NCI-H1417 (cell line): ENCODE results near the gene LPAR5.

Experiments used
- DNase-seq, 3 experiments: peaks; one replicate each; lab custom pipeline; 2025; lab: John Stamatoyannopoulos, UW

Gene LPAR5

GRCh38 chr12:6635856-6636531, at the start of gene LPAR5:
LPAR5 (minus strand) TSS chr12:6635959; CDS start chr12:6621248, 14,711 bp downstream.
- DNase-seq: no peak

- peak; percentile 6 to 68 (median 23) for DNase-seq
Measured at GRCh38 chr12:6684609-6685008, 48.9 kb upstream of the LPAR5 start.

GRCh38 chr12:6676962-6677361, 41.2 kb upstream of the LPAR5 start:
- no peak for DNase-seq

GRCh38 chr12:6672143-6672542, 36.4 kb upstream of the LPAR5 start:
- DNase-seq: no peak

- peak in 2 of 3 experiments; percentile 5 to 25 for DNase-seq
Measured at GRCh38 chr12:6667559-6668210, 31.9 kb upstream of the LPAR5 start.

- DNase-seq: no peak
Measured at GRCh38 chr12:6666211-6666610, 30.5 kb upstream of the LPAR5 start.

GRCh38 chr12:6664902-6665301, 29.1 kb upstream of the LPAR5 start:
- no peak for DNase-seq

- peak; percentile 99 to 100 (median 99) for DNase-seq
Measured at GRCh38 chr12:6662906-6663742, 27.4 kb upstream of the LPAR5 start, which contains the start of gene ING4. ING4 (minus strand) TSS chr12:6663119; CDS start chr12:6663101, 18 bp downstream.

- DNase-seq: no peak
Measured at GRCh38 chr12:6662602-6662905, 26.8 kb upstream of the LPAR5 start.

- no peak for DNase-seq
Measured at GRCh38 chr12:6653987-6654386, 18.2 kb upstream of the LPAR5 start.

- no peak for DNase-seq
Measured at GRCh38 chr12:6653342-6653741, 17.6 kb upstream of the LPAR5 start.

- no peak for DNase-seq
Measured at GRCh38 chr12:6652391-6652790, 16.6 kb upstream of the LPAR5 start.

- DNase-seq: no peak
Measured at GRCh38 chr12:6650832-6651231, 15.1 kb upstream of the LPAR5 start.

- DNase-seq: peak in 1 of 3 experiments; percentile 53
Measured at GRCh38 chr12:6647083-6647604, 11.4 kb upstream of the LPAR5 start, which contains the start of gene ACRBP. ACRBP (minus strand) TSS chr12:6647432; CDS start chr12:6647366, 66 bp downstream.

GRCh38 chr12:6646276-6647082, 10.7 kb upstream of the LPAR5 start:
- no peak for DNase-seq

- peak; percentile 14 to 42 (median 28) for DNase-seq
Measured at GRCh38 chr12:6644903-6645302, 9.1 kb upstream of the LPAR5 start.

GRCh38 chr12:6644257-6644596, 8.5 kb upstream of the LPAR5 start:
- DNase-seq: no peak

- DNase-seq: no peak
Measured at GRCh38 chr12:6643569-6644256, 8.0 kb upstream of the LPAR5 start.

GRCh38 chr12:6641131-6641530, 5.4 kb upstream of the LPAR5 start:
- DNase-seq: no peak

- DNase-seq: no peak
Measured at GRCh38 chr12:6640497-6640896, 4.7 kb upstream of the LPAR5 start.

- DNase-seq: no peak
Measured at GRCh38 chr12:6639151-6639801, 3.5 kb upstream of the LPAR5 start.
